PC-9 (cell line): ENCODE measurements around the gene EEF1A1. TPM values are rescaled to one million over a fixed set of nuclear protein-coding genes. Genes with fewer than 3 reads are reported as not detected.
"Not testable (repeated sequence)": the region's sequence is repeated elsewhere in the genome, so short reads cannot be mapped to it uniquely, and the experiment has no call there.

ENCODE experiments used
- Bru-seq: library from RNA; stranded (reverse); fragments of 400-500 nt; gene quantifications from one replicate; lab custom pipeline; 2021; lab: Mats Ljungman, UMichigan
- BruChase-seq, 2 experiments: library from RNA; stranded (reverse); fragments of 400-500 nt; gene quantifications; one replicate each; lab custom pipeline; 2021; lab: Mats Ljungman, UMichigan
- BruUV-seq: library from RNA; stranded (reverse); fragments of 400-500 nt; replicated peaks from 2 replicates; lab custom pipeline; 2021; lab: Mats Ljungman, UMichigan
- CTCF ChIA-PET: fragments of 300-600 bp; sonication (Branson Sonifier 250); formaldehyde crosslinking; loops from one replicate; lab custom pipeline; 2022; ENCODE audit warnings: antibody characterized with exemption; lab: Charles Lee
- POLR2A ChIA-PET: fragments of 300-600 bp; sonication (Branson Sonifier 250); formaldehyde crosslinking; loops from one replicate; lab custom pipeline; 2022; ENCODE audit warnings: antibody characterized with exemption; ENCODE audit not compliant: unreplicated experiment; lab: Charles Lee
- DNase-seq, 2 experiments: peaks; one replicate each; pipeline versions ENCODE4 v3.0.0 to v3.0.0-alpha.2; 2015 to 2022; ENCODE audit warnings: mixed read lengths in 1 of 2
- H2AFZ ChIP-seq: fragments of 200-600 bp; sonication (generic); 2 replicates; pipeline ENCODE4 v1.8.1; 2017; ENCODE audit warnings: antibody characterized with exemption
- H3F3A ChIP-seq: fragments of 200-600 bp; sonication (generic); 2 replicates; pipeline ENCODE4 v1.8.1; 2017; ENCODE audit warnings: antibody characterized with exemption, mild to moderate bottlenecking, low read depth; ENCODE audit not compliant: insufficient read depth
- H3K27ac ChIP-seq: fragments of 200-600 bp; sonication (generic); 2 replicates; pipeline ENCODE4 v1.6.1; 2016; ENCODE audit warnings: mixed run types
- H3K27me3 ChIP-seq: fragments of 200-600 bp; sonication (generic); 2 replicates; pipeline ENCODE4 v1.6.1; 2016; ENCODE audit warnings: low read depth, mixed run types; ENCODE audit not compliant: insufficient read depth
- H3K36me3 ChIP-seq: fragments of 200-600 bp; sonication (generic); 2 replicates; pipeline ENCODE4 v1.6.1; 2016; ENCODE audit warnings: low read depth, mixed run types
- H3K4me1 ChIP-seq: fragments of 200-600 bp; sonication (generic); replicated peaks from 2 replicates; pipeline ENCODE4 v1.6.1; 2016; ENCODE audit warnings: mixed run types; ENCODE audit not compliant: insufficient read depth
- H3K4me2 ChIP-seq: fragments of 200-600 bp; sonication (generic); 2 replicates; pipeline ENCODE4 v1.6.1; 2017; ENCODE audit warnings: mixed run types
- H3K4me3 ChIP-seq: fragments of 200-600 bp; sonication (generic); 2 replicates; pipeline ENCODE4 v1.6.1; 2016; ENCODE audit warnings: mixed run types
- H3K79me2 ChIP-seq: fragments of 200-600 bp; sonication (generic); 2 replicates; pipeline ENCODE4 v1.6.1; 2017; ENCODE audit warnings: low read depth, mixed run types
- H3K9me2 ChIP-seq: fragments of 200-600 bp; sonication (generic); 2 replicates; pipeline ENCODE4 v1.8.1; 2017; ENCODE audit warnings: mild to moderate bottlenecking; ENCODE audit not compliant: insufficient read depth
- H3K9me3 ChIP-seq: fragments of 200-600 bp; sonication (generic); 2 replicates; pipeline ENCODE4 v1.8.1; 2016; ENCODE audit warnings: low read depth; ENCODE audit not compliant: insufficient read depth
- H4K20me1 ChIP-seq: fragments of 200-600 bp; sonication (generic); 2 replicates; pipeline ENCODE4 v1.8.1; 2017; ENCODE audit not compliant: insufficient read depth
- CTCF ChIP-seq: fragments of 200-600 bp; sonication (generic); conservative IDR thresholded peaks from 2 replicates; pipeline ENCODE4 v1.6.1; 2017; ENCODE audit warnings: mixed run types, antibody characterized with exemption, mild to moderate bottlenecking, moderate library complexity
- EZH2 ChIP-seq: fragments of 200-600 bp; sonication (generic); IDR thresholded peaks from 2 replicates; pipeline ENCODE4 v1.8.0; 2017; ENCODE audit warnings: antibody characterized with exemption, low read depth
- intact Hi-C: fragments of 100-400 bp; cut with micrococcal nuclease; formaldehyde crosslinking; loops from one replicate; pipeline ENCODE4 v1.10.0; 2022; ENCODE audit not compliant: unreplicated experiment
- long read RNA-seq: library from polyadenylated mRNA; stranded (forward); transcript quantifications from one replicate; pipeline ENCODE4 v2.0.0, GENCODE V29; 2022
- total RNA-seq: library from RNA; stranded (reverse); gene quantifications from 2 replicates; pipeline ENCODE4 v1.2.3, GENCODE V29; 2021

The EEF1A1 gene
- total RNA-seq, result 10,581 and 12,059 TPM in 2 replicates
- percentile 100 among the genes with signal in this experiment for Bru-seq, nascent RNA
- BruChase-seq, experiment 1, labeled RNA remaining after a 2-hour chase, result percentile 100 among the genes with signal in this experiment
- BruChase-seq, experiment 2, labeled RNA remaining after a 6-hour chase, result percentile 100 among the genes with signal in this experiment
- long read RNA-seq, full-length matches to known transcripts, result 1,734 of 2,563 reads
- long read RNA-seq, partial matches to known transcripts, result 737 of 2,563 reads
- long read RNA-seq, other reads (novel, unspliced or antisense), result 92 of 2,563 reads

GRCh38 chr6:73520688-73521350 lies at the start of gene EEF1A1:
Gene EEF1A1 (minus strand): TSS chr6:73521032. CDS start chr6:73520026, 1,006 bp downstream.
- ChIA-PET POLR2A (interaction anchor here (0.5 to 1.3 kb wide), 13 partner anchors 8 to 1583 kb away, joined by 3 to 29 read pairs (median 5); partner anchors contain the start of genes MTO1 and SLC17A5), CTCF (interaction anchor here (0.5 kb wide), 1 partner anchor 59 kb away, joined by 4 read pairs; no protein-coding TSS in a partner anchor)
- Histone ChIP-seq H3F3A (peaks cover 79% of the 10 kb centered on the region), H3K36me3 (peaks cover 33% of the 10 kb centered on the region), H3K27ac (peak within 1 kb of the TSS; percentile 100), H3K9me3 (no peaks in the 10 kb centered on the region), H3K4me2 (peak within 1 kb of the TSS; percentile 99), H2AFZ (peak within 1 kb of the TSS; percentile 84), H3K9me2 (no peaks in the 10 kb centered on the region), H3K4me1 (peaks cover 26% of the 10 kb centered on the region), H4K20me1 (peaks cover 42% of the 10 kb centered on the region), H3K79me2 (peaks cover 66% of the 10 kb centered on the region), H3K27me3 (no peaks in the 10 kb centered on the region), H3K4me3 (peak within 1 kb of the TSS; percentile 89)
- intact Hi-C loops, result loop anchor here (1.0 to 5.0 kb wide), 7 partner anchors 46 to 191 kb away; partner anchors contain the start of gene SLC17A5
- peak; percentile 98 to 99 for DNase-seq
- no TSS peak for BruUV-seq
- TF ChIP-seq CTCF (no peak), EZH2 (no peak)

GRCh38 chr6:73569121-73569520 lies 48.3 kb upstream of the EEF1A1 start:
- Histone ChIP-seq H3K79me2 (no peaks in the 10 kb centered on the region), H3K4me1 (peaks cover 22% of the 10 kb centered on the region), H3K36me3 (no peaks in the 10 kb centered on the region), H2AFZ (no peak overlapping the region), H3K4me3 (no peak overlapping the region), H3K27ac (no peak overlapping the region), H3K9me2 (no peaks in the 10 kb centered on the region), H3F3A (0 out of 2 replicates have a peak, but pooled peaks cover 3% of the 10 kb centered on the region), H3K9me3 (no peaks in the 10 kb centered on the region), H4K20me1 (no peaks in the 10 kb centered on the region), H3K4me2 (no peak overlapping the region), H3K27me3 (no peaks in the 10 kb centered on the region)
- TF ChIP-seq CTCF (no peak), EZH2 (no peak)
- ChIA-PET CTCF (no interaction called here), POLR2A (no interaction called here)
- no TSS peak for BruUV-seq
- no peak for DNase-seq
- intact Hi-C loops, result no loop called here

- no peaks in the 10 kb centered on the region for H4K20me1 ChIP-seq
- POLR2A ChIA-PET, result interaction anchor here (0.5 to 1.2 kb wide), 4 partner anchors 18 to 67 kb away, joined by 3 to 9 read pairs (median 6); no protein-coding TSS in a partner anchor
- H3K4me1 ChIP-seq, result peaks cover 22% of the 10 kb centered on the region
- H3K9me3 ChIP-seq, result no peaks in the 10 kb centered on the region
- TF ChIP-seq EZH2 (no peak), CTCF (no peak)
- H3K4me3 ChIP-seq, result no peak overlapping the region
- intact Hi-C loops, result loop anchor here (1.0 kb wide), 2 partner anchors 13 to 46 kb away; partner anchors contain the start of gene EEF1A1
- H3K27ac ChIP-seq, result no peak overlapping the region
- DNase-seq, result peak; percentile 55 to 75
- no peaks in the 10 kb centered on the region for H3K27me3 ChIP-seq
- H3K36me3 ChIP-seq, result no peaks in the 10 kb centered on the region
- H3K79me2 ChIP-seq, result no peaks in the 10 kb centered on the region
- CTCF ChIA-PET, result interaction anchor here (1.3 kb wide), 1 partner anchor 19 kb away, joined by 3 read pairs; no protein-coding TSS in a partner anchor
- no peaks in the 10 kb centered on the region for H3K9me2 ChIP-seq
- no TSS peak for BruUV-seq
- peaks cover 8% of the 10 kb centered on the region; the same call in 1 of the 2 replicates for H3F3A ChIP-seq
- H2AFZ ChIP-seq, result no peak overlapping the region
- no peak overlapping the region for H3K4me2 ChIP-seq
These were observed 46.2 kb upstream of the EEF1A1 start for GRCh38 chr6:73566954-73567591.

GRCh38 chr6:73566486-73566871 lies 45.6 kb upstream of the EEF1A1 start:
- not testable (repeated sequence) for H3K4me2 ChIP-seq, H3K27me3 ChIP-seq, H3K27ac ChIP-seq, H2AFZ ChIP-seq, H3K4me3 ChIP-seq, H3K36me3 ChIP-seq, H3K9me2 ChIP-seq, H3K9me3 ChIP-seq, DNase-seq, BruUV-seq, H3F3A ChIP-seq, H4K20me1 ChIP-seq, H3K79me2 ChIP-seq
- POLR2A ChIA-PET, result interaction anchor here (0.5 to 1.2 kb wide), 7 partner anchors 14 to 177 kb away, joined by 3 to 24 read pairs (median 8); partner anchors contain the start of gene EEF1A1
- CTCF ChIA-PET, result interaction anchor here (0.6 to 1.3 kb wide), 3 partner anchors 16 to 23 kb away, joined by 3 to 11 read pairs (median 3); no protein-coding TSS in a partner anchor
- intact Hi-C loops, result loop anchor here (1.0 kb wide), 1 partner anchor 14 kb away; no protein-coding TSS in a partner anchor
- peaks cover 22% of the 10 kb centered on the region for H3K4me1 ChIP-seq
